HFFc6 (cell line): ENCODE data around the gene PELI2. TPM values are rescaled to one million over a fixed set of nuclear protein-coding genes. Genes with fewer than 3 reads are reported as not detected.

ENCODE experiments used
- DNase-seq: peaks from one replicate; pipeline ENCODE4 v3.0.0-alpha.2; 2018
- H3K27ac Mint-ChIP-seq: 2 replicates; pipeline ENCODE4 v1.8.0; 2020; ENCODE audit warnings: mild to moderate bottlenecking, mixed read lengths
- H3K27me3 Mint-ChIP-seq: 2 replicates; pipeline ENCODE4 v1.8.0; 2021; ENCODE audit warnings: mild to moderate bottlenecking, moderate library complexity, mixed read lengths; ENCODE audit not compliant: insufficient read depth
- H3K36me3 Mint-ChIP-seq: 2 replicates; pipeline ENCODE4 v1.8.0; 2021; ENCODE audit warnings: low read depth, mixed read lengths
- H3K4me1 Mint-ChIP-seq: 2 replicates; pipeline ENCODE4 v1.8.0; 2020; ENCODE audit warnings: low read depth, mixed read lengths
- H3K4me3 Mint-ChIP-seq: 2 replicates; pipeline ENCODE4 v1.8.0; 2020; ENCODE audit warnings: mild to moderate bottlenecking, moderate library complexity, mixed read lengths
- H3K9me3 Mint-ChIP-seq: 2 replicates; pipeline ENCODE4 v1.8.0; 2020; ENCODE audit warnings: mild to moderate bottlenecking, mixed read lengths
- CTCF ChIP-seq: fragments of 200-600 bp; sonication (generic); IDR thresholded peaks from 2 replicates; pipeline ENCODE4 v1.5.0; 2021; ENCODE audit warnings: antibody characterized with exemption, mild to moderate bottlenecking
- total RNA-seq, 6 experiments: library from RNA; stranded (reverse); fragmentation: NEBNext Ultra II Directional; extraction: Animal tissue kit (Norgen Biotek cat#: 25700); gene quantifications; 2 replicates in 1 of 6; 3 replicates in 5 of 6; pipeline ENCODE4 v1.2.3, GENCODE V29; 2021

PELI2 gene
- total RNA-seq, 6 experiments from 2014 or later: 0.69 to 5.9 (median 4.6) TPM

GRCh38 chr14:56224691-56225681 is 106.8 kb downstream of the PELI2 start:
- Mint-ChIP-seq H3K27me3 (peaks cover 3% of the 10 kb centered on the region), H3K4me1 (no peaks in the 10 kb centered on the region), H3K27ac (no peak overlapping the region), H3K4me3 (no peak overlapping the region), H3K9me3 (peaks cover 4% of the 10 kb centered on the region; the same call in 1 of the 2 replicates), H3K36me3 (peaks cover 5% of the 10 kb centered on the region; the same call in 1 of the 2 replicates)
- no peak for DNase-seq
- no peak for TF ChIP-seq CTCF

GRCh38 chr14:56235388-56235787 is 117.2 kb downstream of the PELI2 start:
- DNase-seq: no peak
- TF ChIP-seq CTCF: no peak
- H3K4me1 Mint-ChIP-seq: peaks cover 6% of the 10 kb centered on the region
- H3K27me3 Mint-ChIP-seq: peaks cover 1% of the 10 kb centered on the region; the same call in 1 of the 2 replicates
- H3K36me3 Mint-ChIP-seq: peaks cover 4% of the 10 kb centered on the region; the same call in 1 of the 2 replicates
- H3K27ac Mint-ChIP-seq: no peak overlapping the region
- no peak overlapping the region for H3K4me3 Mint-ChIP-seq
- H3K9me3 Mint-ChIP-seq: no peaks in the 10 kb centered on the region

GRCh38 chr14:56237398-56237797 is 119.2 kb downstream of the PELI2 start:
- Mint-ChIP-seq H3K27me3 (no peaks in the 10 kb centered on the region), H3K4me1 (peaks cover 25% of the 10 kb centered on the region), H3K27ac (no peak overlapping the region), H3K36me3 (peaks cover 4% of the 10 kb centered on the region; the same call in 1 of the 2 replicates), H3K4me3 (no peak overlapping the region), H3K9me3 (no peaks in the 10 kb centered on the region)
- TF ChIP-seq CTCF: no peak
- DNase-seq: no peak

GRCh38 chr14:56241461-56241860 is 123.2 kb downstream of the PELI2 start:
- no peak for TF ChIP-seq CTCF
- H3K4me1 Mint-ChIP-seq: peaks cover 53% of the 10 kb centered on the region

GRCh38 chr14:56243110-56243509 is 124.9 kb downstream of the PELI2 start:
- no peak overlapping the region; the same call in 1 of the 2 replicates for H3K4me3 Mint-ChIP-seq

More at GRCh38 chr14:56241461-56241860, 123.2 kb downstream of the PELI2 start:
- Mint-ChIP-seq H3K27ac (peak overlapping the region; percentile 7; the same call in 1 of the 2 replicates), H3K36me3 (0 out of 2 replicates have a peak, but pooled peaks cover 4% of the 10 kb centered on the region), H3K9me3 (no peaks in the 10 kb centered on the region), H3K4me3 (no peak overlapping the region), H3K27me3 (no peaks in the 10 kb centered on the region)
- no peak for DNase-seq

More at GRCh38 chr14:56243110-56243509, 124.9 kb downstream of the PELI2 start:
- no peak for DNase-seq
- H3K27me3 Mint-ChIP-seq: no peaks in the 10 kb centered on the region
- TF ChIP-seq CTCF: no peak
- H3K27ac Mint-ChIP-seq: peak overlapping the region; percentile 90; the same call in 1 of the 2 replicates
- 0 out of 2 replicates have a peak, but pooled peaks cover 4% of the 10 kb centered on the region for H3K36me3 Mint-ChIP-seq
- H3K4me1 Mint-ChIP-seq: peaks cover 63% of the 10 kb centered on the region
- H3K9me3 Mint-ChIP-seq: no peaks in the 10 kb centered on the region
